Measurements from ENCODE around the gene DNASE1L2. TPM values are rescaled to one million over a fixed set of nuclear protein-coding genes. Genes with fewer than 3 reads are reported as not detected.

DNASE1L2 gene
- 1.7 and 2.1 TPM in 2 replicates for total RNA-seq
- long read RNA-seq: 0 reads

GRCh38 chr16:2236337-2237101 is at the start of gene DNASE1L2:
Gene DNASE1L2 (plus strand): TSS chr16:2236444. CDS start chr16:2236817, 373 bp downstream.
- DNase-seq (ENCODE audit: low spot score, unreplicated experiment): no peak

GRCh38 chr16:2186505-2186904 is 49.7 kb upstream of the DNASE1L2 start:
- H3K27ac Mint-ChIP-seq: no peak overlapping the region
- no peaks in the 10 kb centered on the region for H3K9me3 Mint-ChIP-seq (ENCODE audit: low read depth)
- no peaks in the 10 kb centered on the region for H3K27me3 Mint-ChIP-seq
- peaks cover 2% of the 10 kb centered on the region for H3K36me3 Mint-ChIP-seq (ENCODE audit: insufficient read depth)
- no peak overlapping the region for H3K4me3 Mint-ChIP-seq (ENCODE audit: low read depth)
- no peaks in the 10 kb centered on the region for H3K4me1 Mint-ChIP-seq (ENCODE audit: low read depth)
- no peak for DNase-seq (ENCODE audit: low spot score, unreplicated experiment)
- no peak for TF ChIP-seq CTCF (IDR thresholded peaks at IDR 0.05; ENCODE audit: unreplicated experiment)

More at GRCh38 chr16:2236337-2237101, at the start of gene DNASE1L2:
- H3K4me3 Mint-ChIP-seq (ENCODE audit: low read depth): no peak within 1 kb of the TSS
- no peaks in the 10 kb centered on the region for H3K9me3 Mint-ChIP-seq (ENCODE audit: low read depth)
- TF ChIP-seq CTCF (IDR thresholded peaks at IDR 0.05; ENCODE audit: unreplicated experiment): no peak
- peaks cover 5% of the 10 kb centered on the region for H3K27me3 Mint-ChIP-seq
- H3K4me1 Mint-ChIP-seq (ENCODE audit: low read depth): no peaks in the 10 kb centered on the region
- peaks cover 12% of the 10 kb centered on the region for H3K36me3 Mint-ChIP-seq (ENCODE audit: insufficient read depth)
- no peak within 1 kb of the TSS for H3K27ac Mint-ChIP-seq

- no peak for TF ChIP-seq CTCF (IDR thresholded peaks at IDR 0.05; ENCODE audit: unreplicated experiment)
- H3K4me1 Mint-ChIP-seq (ENCODE audit: low read depth): no peaks in the 10 kb centered on the region
- H3K36me3 Mint-ChIP-seq (ENCODE audit: insufficient read depth): peaks cover under 1% of the 10 kb centered on the region
- H3K27ac Mint-ChIP-seq: no peak overlapping the region
- no peaks in the 10 kb centered on the region for H3K9me3 Mint-ChIP-seq (ENCODE audit: low read depth)
- no peaks in the 10 kb centered on the region for H3K27me3 Mint-ChIP-seq
- DNase-seq (ENCODE audit: low spot score, unreplicated experiment): no peak
- no peak overlapping the region for H3K4me3 Mint-ChIP-seq (ENCODE audit: low read depth)
These were observed 49.0 kb upstream of the DNASE1L2 start for GRCh38 chr16:2187212-2187611.

GRCh38 chr16:2188395-2188794 is 47.8 kb upstream of the DNASE1L2 start:
- Mint-ChIP-seq H3K9me3 (ENCODE audit: low read depth) (no peaks in the 10 kb centered on the region), H3K36me3 (ENCODE audit: insufficient read depth) (no peaks in the 10 kb centered on the region), H3K4me1 (ENCODE audit: low read depth) (no peaks in the 10 kb centered on the region), H3K27me3 (no peaks in the 10 kb centered on the region), H3K27ac (no peak overlapping the region), H3K4me3 (ENCODE audit: low read depth) (no peak overlapping the region)
- TF ChIP-seq CTCF (IDR thresholded peaks at IDR 0.05; ENCODE audit: unreplicated experiment): no peak
- DNase-seq (ENCODE audit: low spot score, unreplicated experiment): no peak

- Mint-ChIP-seq H3K27me3 (no peaks in the 10 kb centered on the region), H3K9me3 (ENCODE audit: low read depth) (no peaks in the 10 kb centered on the region), H3K36me3 (ENCODE audit: insufficient read depth) (no peaks in the 10 kb centered on the region), H3K4me1 (ENCODE audit: low read depth) (no peaks in the 10 kb centered on the region), H3K27ac (no peak overlapping the region), H3K4me3 (ENCODE audit: low read depth) (no peak overlapping the region)
- no peak for DNase-seq (ENCODE audit: low spot score, unreplicated experiment)
- no peak for TF ChIP-seq CTCF (IDR thresholded peaks at IDR 0.05; ENCODE audit: unreplicated experiment)
These were observed 46.9 kb upstream of the DNASE1L2 start for GRCh38 chr16:2189252-2189893.
